ENCODE measurements around the gene AKAP12.
A peak's percentile ranks its signal among the peaks of the same experiment; 100 is the strongest.

AKAP12 gene

DNA sequence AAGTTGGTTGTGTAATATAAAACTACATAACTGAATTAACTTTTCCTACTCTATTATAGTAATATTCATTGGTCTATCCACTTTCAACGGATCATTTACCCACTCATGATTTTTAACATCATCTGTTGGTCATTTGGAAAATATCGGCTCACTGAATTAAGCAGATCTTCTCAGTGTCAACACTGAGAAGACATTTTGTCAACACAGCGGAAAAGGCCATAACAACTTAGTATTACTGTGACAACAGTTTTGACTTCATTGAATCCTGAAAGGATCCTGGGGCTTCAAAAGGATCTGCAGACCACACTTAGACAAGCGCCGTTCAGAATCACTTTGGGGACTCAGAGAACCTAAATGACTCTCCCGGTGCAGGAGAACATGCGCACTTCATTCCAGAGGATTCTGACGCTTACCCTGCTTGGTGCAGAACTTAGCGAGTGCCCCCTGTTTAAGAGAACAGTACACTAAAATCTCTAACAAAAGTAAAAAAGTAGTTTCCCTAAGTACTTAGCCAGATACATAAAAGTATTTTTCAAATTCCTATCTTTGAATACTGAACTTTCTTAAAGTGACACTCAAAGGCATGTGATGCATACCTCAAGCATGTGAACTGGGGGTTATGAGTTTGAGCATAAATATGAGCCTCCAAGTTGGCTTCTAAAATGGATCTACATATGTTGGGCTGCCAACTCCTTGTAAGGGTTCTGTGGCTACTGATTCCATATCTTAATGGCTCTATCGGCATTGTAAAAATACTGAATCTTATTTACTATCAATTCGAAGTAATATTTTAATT, 147.6 kb downstream of the AKAP12 start:
- no peak for FAIRE-seq

DNA sequence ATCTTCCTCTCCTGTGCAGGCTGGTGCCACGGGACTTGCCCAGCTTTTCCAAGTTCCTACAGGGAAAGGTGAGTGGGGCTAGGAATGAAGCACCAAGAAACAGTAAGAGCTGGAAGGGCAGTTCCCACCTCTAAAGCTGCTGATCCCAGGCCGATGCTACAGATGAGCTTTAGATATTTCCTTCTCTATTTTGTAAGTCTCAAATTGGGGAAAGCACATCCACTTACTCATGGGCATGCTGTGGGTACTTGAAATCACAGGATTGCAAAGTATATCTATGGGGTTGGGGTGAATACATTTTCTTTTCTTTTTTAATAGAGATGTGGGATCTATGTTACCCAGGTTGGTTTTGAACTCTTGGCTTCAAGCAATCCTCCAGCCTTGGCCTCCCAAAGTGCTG, 148.5 kb downstream of the AKAP12 start:
- FAIRE-seq: no peak

DNA sequence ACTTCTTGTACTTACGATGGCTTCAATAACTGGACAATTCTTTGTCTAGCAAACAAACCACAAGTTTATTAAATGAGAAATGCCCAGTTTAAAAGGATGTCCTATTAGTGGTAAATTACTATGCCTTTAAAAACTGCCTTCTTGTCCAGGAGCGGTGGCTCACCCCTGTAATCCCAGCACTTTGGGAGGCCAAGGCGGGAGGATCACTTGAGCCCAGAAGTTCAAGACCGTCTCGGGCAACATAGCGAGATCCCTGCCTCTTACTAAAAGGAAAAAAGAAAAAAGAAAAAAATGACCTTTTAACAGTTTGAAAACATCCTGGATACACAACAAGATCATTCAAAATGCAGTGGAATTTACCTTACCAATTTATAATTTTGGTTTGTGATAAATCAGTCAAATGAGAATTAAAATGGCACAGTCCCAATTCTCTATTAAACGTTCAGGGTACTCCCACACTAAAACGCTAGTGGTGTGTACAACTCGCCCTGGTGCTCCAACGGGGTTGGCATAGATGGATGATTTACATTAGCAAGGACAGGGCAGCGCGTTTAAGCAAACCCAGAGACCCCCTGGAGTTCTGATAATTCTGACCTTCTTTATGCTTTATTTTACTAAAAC, 149.3 kb downstream of the AKAP12 start:
- FAIRE-seq: peak; percentile 80

DNA sequence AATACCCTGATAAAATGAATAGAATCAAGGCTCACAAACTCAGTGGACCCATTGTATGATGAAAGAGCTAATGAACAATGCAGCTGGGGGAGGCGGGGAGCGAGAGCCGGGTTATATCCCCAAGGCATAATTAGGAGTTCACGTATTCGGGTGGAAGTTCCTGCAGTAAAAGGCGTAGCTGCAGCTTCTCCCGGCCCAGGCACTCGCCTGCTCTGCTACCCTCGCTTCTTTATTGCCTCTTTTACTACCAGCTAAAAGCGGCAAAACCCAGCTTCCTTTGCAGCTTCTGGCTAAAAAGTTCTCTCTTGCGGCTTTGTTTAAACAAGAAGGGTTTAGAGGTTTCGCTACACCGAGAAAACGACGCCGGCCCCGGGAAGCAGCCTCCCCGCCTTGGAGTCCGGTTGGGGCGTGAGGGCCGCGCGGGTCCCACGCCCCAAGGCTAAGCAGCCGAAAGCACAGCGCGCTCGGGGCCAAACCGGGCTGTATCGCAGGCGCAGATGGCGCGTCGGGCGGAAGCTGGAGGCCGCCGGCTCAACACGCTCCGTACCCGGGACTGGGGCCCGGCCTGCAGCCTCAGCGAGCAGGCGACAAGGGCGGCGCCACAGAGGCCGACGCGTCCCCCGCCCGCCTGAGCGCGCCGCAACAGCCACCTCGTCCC, 150.0 kb downstream of the AKAP12 start:
- FAIRE-seq: no peak

DNA sequence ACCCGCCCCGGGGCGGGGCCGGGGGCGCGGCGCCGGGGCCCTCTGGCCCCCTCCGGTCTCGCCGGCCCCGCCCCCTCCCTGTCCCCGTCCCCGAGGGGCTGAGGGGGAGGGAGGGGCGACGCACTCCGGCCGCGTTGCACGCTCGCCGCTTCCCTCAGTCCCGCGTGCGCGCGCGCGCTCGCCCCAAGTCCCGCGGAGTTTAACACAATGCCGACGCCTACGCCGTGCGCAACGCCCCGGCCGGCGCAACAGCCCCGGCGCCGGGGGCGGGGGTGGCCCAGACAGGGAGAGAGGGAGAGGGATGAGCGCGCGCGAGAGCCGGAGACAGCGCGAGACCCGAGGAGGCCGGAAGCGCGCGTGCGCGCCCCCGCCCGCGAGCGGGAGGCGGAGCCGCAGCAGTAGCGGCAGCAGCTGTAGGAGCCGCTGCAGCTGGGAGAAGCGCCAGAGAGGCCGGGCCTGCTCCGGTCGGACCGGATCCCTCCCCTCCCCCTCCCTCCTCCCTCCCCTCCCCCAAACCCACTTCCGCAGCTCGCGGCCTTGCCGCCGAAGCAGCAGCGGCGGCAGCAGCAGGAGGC, 150.6 kb downstream of the AKAP12 start:
- no peak for FAIRE-seq

DNA sequence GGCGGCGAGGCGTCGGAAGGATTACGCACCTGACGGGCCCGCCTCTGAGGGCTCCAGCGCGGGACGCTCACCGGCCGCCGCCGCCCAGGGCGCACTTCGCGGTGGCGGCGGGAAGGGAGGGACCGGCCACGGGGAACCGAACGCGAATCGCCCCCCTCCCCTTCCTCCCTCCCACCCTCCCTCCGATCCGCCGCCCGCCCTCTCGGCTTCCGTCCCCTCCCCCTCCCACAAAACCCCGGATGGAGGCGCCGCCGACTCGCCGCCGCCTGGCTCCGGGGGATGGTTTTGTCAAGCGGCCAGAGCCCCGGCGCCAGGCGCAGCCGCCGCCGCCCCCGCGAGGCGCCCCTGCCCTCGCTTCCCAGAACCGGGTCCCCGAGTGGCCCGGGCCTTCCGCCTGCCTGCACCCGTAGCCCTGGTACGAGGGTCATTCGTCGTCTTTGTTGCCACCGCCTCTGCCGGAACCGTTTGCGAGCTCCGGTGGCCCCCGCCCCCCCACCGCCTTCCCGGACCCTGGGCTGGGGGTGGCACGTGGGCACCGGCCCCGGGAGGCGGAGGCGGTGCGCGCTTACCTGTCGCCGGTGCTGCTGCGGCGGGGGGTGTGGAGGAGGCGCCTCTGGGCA, 151.2 kb downstream of the AKAP12 start:
- no peak for FAIRE-seq

DNA sequence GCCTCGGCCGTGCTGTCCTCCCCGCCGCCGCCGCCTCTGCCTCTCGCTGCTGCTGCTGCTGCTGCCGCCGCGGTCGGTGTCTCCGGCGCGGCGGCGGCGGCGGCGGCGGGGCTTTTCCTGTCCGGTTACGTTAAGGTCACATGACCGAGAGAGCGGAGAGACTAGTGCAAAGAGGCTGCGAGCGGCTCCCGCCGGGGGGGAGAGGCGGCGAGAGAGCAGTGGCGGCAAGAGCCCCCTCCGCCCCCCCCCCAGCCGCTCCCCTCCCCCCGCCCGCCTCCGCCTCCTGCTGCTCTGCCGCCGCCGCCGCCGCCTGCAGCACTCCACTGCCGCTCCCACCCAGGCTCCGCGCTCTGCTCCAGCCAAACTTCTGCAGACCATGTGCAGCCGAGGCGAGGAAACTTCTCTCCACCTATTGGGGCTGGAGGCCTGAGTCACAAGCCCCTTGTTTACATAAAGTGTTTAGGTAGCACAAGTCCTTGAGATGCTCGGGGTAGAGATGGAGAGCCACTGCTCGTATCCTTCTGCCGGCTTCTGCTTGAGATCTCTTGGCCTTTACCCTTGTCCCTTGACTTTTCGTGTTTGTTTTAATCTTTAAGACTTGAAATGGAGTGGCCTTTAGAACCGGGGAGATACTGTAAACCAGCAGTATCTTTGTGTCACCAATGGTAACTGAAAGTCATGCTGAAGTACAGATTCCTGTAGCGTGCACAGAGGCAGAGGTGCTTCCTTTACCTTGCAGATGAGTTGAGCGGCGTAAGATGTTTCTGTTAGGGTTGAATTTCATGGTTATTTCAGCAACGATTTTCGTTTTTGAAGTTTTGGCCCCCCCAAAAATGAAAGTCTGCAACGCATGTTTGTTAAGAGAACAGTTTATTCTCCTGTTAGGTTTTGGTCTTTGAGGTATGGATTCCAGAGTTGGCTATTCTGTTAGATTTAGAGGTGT, 152.0 kb downstream of the AKAP12 start, which contains the start of gene ZBTB2:
Gene ZBTB2, minus strand, starts transcription at position 89 of the 943 bp plus-strand sequence. CDS start 17,922 bp downstream, outside the sequence.
- no peak for FAIRE-seq

DNA sequence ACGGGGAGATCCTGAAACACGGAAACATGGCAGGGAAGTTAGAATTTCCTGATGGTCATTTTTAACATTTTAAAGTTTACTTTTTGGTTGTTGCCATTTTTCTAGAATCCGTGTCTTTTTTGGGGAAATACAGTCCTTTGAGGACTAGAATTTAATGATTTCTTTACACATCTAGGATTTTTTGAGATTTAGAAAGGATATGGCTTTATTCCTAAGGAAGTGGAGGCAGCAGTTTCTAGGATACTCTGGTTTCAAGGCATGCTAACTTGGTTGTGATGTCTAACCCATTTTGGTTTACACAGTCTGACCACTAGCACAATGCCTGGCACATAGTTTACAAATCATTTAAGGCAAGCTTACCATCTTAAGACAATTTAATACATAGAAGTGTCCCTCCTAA, 152.7 kb downstream of the AKAP12 start:
- FAIRE-seq: no peak

DNA sequence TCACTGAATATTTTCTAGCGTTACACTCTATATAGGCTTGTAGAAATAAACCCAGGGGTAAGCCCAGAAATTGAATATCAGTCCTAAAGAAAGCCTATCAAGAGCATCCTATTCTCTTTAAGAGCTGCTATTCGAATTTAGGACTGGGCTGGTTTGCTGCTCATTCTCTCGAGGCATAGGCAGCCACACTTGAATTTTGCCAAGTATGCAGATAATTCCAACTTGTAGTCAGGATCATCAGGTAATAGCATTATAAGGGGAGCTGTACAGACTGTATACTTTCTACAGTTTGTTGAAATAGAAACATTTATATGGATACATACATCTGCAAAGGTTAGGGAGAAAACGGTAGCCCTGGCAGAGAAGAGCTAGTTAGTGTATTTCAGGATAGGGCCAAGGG, 153.6 kb downstream of the AKAP12 start:
- FAIRE-seq: no peak

DNA sequence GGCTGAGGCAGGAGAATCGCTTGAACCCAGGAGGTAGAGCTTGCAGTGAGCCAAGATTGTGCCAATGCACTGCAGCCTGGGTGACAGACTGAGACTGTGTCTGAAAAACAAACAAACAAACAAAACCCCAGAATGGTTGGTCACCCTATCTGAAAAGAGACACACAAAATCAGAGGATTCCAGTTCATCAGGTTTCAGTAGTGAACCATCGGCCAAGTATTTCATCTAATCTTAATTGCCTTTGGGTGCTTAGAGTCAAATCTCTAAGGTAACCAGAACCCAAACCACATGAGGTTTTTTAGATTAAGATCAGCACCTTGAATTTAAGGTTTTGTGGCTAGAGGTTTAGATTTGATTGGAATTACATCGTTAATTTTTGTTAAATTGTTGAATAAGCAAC, 159.9 kb downstream of the AKAP12 start:
- no peak for FAIRE-seq

DNA sequence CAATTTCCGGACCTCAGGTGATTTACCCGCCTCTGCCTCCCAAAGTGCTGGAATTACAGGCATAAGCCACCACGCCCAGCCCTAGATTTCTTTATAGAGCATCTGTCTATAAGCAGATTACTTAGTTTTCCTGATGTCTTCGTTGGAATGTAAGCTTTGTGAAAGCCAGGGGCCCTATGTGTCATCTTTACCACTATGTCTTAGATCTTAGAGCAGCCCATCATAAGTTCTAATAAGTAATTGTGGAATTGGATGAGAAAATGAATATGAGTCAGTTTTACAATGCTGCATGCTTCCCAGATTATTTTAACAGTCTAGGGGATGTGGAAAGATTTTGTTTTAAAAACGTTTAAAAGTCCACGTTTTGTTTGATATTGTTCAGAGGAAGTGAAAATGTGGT, 160.7 kb downstream of the AKAP12 start:
- FAIRE-seq: no peak

DNA sequence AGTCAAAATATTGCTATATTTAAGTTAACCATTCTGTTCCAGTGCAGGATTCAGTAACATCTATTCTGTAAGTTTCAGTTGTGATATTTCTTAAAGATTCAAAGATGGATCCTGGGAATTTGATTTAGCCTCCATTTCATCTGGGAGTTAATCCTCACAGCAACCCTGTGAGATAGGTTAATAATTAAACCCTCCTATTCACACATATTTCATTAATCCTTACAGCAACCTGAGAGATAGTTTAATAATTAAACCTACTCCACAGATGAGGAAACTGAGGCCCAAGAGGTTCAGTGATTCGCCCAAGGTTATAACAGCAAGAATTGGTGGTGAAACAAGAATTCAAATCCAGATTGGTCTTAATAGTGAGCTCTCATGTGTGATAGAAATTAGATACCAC, 162.5 kb downstream of the AKAP12 start:
- no peak for FAIRE-seq

DNA sequence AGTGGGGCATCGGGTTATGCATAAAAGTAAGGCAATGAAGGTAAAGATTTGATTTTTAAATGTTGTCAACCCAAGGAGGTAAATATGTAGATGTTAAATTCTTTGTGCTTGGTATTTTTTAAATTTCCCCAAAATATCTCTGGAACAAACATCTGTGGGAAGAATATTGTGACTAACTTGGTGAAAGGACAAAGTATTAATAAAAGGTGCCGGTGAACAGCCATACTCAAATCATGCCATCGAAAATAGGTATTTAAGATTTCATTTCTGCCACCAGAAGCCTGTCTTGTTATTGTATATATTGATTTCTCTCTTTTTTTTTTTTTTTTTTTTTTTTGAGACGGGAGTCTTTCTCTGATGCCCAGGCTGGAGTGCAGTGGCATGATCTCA, 164.1 kb downstream of the AKAP12 start:
- FAIRE-seq: no peak
